NCI-H2029 (cell line): Measurements from ENCODE around the gene MED25.

ENCODE experiments used
- DNase-seq: peaks from one replicate; lab custom pipeline; 2025; lab: John Stamatoyannopoulos, UW

The MED25 gene

DNA sequence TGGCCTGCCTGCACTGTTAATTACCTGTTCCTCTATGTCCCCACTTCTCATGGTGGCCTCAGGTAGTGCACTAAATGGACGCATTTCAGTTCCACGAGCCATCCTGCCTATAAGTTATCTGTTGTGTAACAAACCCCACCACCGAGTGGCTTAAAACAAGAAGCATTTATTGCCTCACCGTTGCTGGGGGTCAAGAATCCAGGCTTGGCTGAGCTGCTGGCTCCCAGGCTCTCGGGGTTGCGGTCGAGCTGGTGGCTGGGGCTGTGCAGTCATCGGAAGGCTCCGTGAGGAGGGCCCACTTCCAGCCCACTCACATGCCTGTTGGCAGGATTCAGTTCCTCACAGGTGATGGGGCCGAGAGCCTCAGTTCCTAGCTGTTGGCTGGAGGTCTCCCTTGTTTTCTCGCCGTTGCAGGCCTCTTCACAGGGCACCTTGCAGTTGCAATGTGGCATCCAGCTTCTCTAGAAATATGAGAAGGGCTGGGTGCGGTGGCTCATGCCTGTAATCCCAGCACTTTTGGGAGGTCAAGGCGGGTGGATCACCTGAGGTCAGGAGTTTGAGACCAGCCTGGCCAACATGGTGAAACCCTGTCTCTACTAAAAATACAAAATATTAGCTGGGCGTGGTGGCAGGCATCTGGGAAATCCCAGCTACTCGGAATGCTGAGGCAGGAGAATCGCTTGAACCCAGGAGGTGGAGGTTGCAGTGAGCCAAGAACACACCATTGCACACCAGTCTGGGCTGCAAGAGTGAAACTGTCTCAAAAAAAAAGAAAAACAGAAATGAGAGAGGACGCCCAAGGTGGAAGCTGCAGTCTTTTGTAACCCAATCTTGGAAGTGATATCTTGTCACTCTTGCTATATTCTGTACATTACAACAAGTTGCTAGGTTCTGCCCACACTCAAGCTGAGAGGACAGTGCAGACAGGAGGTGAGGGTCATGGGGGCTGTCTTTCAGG is 26.3 kb downstream of the MED25 start:
- no peak for DNase-seq

DNA sequence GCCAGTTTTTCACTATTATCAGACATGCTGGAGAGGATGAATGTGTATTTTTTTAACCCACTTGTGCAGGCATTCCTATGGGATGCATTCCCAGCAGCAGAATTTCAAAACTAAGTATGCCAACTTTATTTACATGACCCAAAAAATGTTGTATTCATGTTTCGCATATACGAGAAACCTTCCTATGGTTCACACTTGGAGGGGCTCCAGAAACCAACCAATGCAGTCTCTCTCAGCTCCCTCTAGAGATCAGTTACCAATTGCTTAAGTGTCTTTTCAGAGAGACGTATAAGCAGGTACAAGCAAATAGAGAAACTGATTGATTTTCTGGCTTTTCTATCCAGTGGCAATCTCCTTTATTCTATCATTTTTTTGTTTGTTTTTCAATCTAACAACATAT is 27.3 kb downstream of the MED25 start:
- no peak for DNase-seq

DNA sequence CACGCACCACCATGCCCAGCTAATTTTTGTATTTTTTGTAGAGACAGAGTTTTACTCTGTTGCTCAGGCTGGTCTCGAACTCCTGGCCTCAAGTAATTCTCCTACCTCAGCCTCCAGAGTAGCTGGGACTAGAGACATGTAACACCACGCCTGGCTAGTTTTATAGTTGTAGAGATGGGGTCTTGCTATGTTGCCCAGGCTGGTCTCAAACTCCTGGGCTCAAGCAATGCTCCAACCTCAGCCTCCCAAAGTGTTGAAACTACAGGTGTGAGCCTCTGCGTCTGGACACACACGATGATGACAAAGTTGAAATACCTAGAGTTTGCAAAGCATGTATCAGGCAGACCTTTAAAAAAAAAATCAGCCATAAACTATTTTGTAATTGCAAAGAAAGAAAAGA is 28.3 kb downstream of the MED25 start:
- no peak for DNase-seq

DNA sequence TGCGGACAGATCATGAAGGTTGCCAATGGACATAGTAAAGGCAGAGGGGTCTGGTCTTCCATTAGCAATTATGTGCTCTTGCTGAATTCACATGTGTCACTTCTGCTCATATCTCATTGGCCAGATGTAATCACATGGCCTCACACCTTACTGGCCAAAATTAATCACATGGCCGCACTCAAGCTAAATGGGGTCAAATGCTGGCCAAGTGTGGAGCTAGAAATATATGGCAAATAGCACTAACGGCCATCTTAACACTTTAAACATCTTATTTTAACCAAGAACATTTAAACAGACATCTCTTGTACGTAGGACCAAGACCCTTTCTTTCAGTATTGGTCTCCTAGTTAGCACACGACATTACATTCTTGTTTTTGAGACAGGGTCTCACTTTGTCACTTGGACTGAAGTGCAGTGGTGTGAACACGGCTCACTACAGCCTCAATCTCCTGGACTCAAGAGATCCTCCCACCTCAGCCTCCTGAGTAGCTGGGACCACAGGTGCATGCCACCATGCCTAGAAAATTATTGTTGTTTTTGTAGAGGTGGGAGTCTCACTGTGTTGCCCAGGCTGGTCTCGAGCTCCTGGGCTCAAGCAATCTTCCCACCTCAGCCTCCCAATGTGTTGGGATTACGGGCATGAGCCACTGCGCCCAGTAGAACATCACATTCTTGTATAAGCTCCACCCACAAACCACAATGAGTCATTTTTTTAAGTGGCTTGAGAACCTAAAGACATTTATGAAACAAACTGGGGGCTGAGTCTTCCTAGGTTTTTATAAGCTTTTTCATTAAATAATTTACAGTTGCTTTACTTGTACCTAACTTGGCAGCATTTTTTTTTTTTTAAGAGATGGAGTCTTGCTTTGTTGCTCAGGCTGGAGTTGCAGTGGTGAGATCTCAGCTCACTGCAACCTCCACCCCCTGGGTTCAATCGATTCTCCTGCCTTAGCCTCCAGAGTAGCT is 29.9 kb downstream of the MED25 start:
- DNase-seq, result peak; percentile 30

DNA sequence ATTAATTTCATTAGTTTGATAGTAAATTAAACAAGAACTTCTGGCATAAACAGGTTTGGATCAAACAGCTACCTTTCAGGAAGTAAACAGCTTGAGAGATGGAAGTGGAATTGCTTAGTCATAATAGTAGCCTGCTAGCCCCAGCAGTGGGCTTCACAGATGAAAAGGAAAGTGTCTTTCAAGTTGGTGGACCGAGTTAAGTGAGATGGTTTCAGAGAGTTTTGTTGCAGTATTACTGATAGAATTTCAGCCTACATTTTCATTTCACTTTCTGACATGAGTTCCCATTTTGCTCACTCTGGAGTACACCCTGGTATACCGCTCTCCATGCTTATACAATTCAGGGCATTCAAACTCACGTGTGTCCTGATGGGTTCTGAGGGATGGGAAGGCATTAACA is 30.8 kb downstream of the MED25 start:
- DNase-seq, result no peak

DNA sequence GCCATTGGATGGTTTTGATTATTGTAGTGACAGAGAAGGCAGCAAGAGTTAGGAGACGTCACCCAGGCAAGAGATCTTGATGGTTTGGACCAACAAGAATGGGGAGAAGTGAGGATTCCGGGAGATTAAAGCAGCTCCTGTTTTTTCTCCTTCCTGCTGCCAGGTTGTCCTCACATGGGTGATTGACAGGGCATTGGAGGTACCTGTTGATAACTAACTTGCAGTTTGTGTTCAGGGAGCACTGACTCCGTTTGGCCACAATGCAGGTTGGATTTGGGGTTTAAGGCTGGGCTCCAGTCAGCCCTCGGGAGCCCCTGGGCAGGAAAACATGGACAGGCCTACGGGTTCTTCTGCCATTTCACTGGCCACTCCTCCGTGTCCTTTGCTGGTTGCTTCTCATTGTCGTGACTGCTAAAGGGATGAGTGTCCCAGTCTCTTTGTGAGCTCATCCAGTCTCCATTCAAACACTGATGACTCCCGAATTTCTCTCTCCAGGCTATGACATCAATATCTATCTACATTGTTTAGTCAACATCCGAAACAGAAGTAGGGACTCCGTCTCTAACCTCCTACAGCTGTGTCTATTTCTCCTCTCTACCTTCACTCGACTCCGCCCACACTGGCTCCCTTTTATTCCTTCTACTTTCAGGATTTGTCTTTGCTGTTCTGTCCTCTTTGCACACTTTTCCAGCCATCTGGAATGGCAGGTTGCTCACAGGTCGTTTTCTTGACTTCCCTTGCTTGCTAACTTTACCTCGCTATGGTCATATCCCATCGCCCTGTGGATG is 31.5 kb downstream of the MED25 start:
- DNase-seq, result no peak

DNA sequence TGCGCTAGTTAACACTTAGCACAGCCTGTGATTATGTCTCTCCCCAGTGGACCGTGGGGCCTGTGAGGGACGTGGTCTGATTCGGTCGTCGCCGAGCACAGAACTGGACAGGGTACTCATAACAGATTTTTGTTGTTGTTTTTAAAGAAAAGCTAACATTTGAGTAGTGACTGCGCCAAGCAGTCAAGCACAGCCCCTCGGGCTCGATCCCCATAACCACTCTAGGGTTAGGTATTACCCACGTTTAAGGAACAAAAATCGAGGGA is 32.1 kb downstream of the MED25 start:
- DNase-seq, result no peak

DNA sequence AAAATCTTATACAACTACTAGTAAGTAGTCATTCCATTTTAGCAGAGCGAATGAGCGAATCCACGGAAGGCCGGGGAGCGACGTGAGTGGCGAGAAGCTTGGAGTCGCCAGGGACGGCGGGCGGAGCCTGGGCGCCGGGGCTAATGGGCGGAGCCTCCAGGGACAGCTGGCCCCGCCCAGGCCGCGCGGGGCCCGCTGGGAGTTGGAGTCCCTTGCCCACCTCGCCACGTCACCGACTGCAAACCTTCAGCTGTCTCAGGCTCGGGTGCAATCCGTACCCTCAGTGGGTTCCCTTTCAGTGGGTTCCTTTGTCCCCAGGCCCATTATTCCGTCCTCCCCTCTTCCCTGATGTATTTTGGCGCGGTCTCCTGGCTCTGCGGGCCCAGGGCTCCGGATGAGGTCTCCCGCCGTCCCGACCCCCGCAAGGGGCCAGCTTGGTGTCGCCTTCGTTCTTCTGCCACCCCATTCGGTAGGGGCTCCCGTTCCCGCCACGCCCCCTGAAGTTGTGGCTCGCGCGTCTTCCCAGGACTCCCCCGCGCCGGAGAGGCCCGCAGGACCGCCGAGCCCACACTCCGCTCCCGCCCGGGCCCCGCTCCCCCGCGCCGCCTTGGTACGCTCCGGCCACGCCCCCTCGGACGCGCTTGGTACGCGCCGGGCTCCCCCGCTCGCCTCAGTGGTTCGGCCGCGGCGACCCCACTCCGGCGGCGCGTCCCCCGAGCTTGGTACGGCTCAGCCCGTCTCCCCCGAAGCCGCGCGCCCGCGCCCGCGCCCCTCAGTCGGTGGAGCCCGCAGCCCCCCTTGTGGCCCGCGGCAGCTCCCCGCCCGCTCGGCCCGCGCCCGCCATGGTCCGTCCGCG is 32.6 kb downstream of the MED25 start, which contains the start of gene PTOV1:
Gene PTOV1 (plus strand): TSS at position 673 of the 856 bp plus-strand sequence.
- peak; percentile 91 for DNase-seq

DNA sequence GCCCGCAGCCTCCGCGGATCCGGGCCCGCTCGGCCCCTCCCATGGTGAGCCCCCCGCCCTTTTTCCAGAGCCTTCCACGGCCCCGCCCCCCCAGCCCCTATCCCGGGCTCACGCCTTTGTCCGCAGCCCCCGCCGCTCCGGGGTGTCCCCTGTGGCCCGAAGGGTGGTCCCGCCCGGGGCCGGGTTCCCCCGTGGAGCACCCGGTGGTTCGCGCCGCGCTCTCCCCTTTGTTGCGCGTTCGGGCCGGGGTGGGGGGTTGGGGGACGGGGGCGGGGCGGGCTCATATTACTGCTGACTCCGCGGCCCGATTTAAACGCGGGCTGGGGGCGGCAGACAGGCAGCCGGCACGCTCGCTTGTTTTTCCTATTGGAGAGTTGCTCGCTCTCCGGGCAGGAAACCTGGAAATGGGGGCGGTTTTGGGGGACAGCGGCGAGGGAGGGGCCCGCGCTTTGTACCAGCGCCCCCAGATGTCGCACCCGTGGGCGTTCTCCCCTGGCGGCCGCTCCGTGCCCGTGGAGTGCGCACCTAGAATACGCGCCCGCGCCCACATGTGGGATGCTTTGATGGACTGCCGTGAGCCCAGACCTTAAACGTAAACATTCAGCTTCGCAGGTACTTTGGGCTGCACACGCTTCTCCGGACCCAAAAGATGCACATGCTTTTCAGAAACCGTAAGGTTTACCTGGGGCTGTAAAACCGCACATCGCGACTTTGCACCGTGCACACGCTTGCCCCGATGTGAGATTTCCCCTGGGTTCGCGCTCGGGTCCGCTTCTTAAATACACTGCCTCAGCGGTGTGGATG is 33.6 kb downstream of the MED25 start:
- DNase-seq, result peak; percentile 25

DNA sequence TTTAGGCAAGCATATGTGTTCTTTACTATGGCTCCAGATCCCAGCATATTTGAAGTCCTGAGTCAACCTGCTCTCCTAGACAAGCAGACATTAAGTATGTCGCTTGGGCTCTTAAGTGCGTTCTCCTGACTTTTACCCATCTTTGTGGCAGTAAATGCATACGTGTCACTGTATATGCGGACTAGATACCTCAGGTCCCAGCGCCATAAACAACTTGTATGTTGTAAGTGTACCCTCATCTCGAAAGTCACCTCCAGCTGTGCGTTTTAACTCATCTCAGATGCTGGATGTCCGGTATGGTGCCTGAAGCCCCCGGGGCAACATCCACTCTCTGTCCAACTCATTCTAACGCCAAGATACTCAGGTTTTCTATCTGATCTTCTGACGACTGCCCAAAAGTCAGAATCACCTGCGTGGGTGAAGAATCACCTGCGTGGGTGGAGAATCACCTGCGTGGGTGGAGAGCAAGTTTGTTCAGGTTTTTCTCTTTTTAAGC is 34.6 kb downstream of the MED25 start:
- no peak for DNase-seq

DNA sequence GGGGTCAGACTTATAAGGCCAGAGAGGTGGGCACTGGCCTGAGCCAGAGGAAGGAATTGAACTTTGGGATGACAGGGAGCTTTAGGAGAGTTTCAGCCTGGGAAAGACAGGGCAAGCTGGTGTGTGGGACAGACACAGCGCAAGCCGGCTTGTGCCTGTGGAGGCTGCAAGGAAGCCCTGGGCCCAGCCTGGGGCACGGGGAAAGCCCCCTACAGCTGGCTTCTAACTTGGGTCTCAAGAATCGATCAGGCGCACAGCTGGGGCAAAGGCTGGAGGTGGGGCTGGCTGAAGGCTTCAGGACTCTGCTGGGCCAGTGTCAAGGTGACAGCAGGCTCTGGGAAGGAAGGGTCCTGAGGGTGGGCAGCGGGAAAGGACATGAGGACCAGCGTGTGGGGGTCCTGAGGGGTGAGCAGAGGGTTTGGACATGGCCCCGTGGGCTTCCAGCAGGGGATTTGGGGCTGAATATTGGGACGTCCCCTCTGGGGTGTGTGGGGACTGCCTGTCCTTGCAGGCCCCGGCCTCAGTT is 35.8 kb downstream of the MED25 start:
- DNase-seq, result no peak

DNA sequence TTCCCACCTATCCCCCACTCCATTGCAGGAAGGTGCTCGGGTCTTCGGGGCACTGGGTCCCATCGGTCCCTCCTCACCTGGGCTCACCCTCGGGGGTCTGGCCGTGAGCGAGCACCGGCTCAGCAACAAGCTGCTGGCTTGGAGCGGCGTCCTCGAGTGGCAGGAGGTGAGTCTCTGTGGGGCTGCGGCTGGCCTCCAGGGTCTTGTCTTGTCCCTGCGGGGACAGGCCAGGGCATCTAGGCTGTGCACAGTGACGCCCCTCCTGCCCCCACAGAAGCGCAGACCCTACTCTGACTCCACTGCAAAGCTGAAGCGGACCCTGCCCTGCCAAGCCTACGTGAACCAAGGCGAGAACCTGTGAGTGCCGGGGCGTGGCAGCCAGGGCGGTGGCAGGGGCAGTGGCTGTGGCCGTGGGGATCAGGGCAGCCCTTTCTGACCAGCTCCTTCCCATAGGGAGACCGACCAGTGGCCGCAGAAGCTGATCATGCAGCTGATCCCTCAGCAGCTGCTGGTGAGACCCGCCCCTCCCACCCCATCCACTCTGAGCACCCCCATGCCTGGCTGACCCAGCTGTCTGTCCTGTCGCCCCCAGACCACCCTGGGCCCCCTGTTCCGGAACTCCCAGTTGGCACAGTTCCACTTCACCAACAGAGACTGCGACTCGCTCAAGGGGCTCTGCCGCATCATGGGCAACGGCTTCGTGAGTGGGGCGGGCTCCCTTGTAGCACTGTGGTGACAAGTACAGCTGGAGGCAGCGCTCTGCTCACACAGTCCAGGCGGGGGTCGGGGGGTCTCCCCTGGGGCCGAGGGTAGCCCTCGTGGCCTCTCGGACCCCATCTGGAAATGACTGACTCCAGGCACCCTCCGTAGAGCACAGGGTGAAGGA is 36.5 kb downstream of the MED25 start:
- DNase-seq, result no peak

DNA sequence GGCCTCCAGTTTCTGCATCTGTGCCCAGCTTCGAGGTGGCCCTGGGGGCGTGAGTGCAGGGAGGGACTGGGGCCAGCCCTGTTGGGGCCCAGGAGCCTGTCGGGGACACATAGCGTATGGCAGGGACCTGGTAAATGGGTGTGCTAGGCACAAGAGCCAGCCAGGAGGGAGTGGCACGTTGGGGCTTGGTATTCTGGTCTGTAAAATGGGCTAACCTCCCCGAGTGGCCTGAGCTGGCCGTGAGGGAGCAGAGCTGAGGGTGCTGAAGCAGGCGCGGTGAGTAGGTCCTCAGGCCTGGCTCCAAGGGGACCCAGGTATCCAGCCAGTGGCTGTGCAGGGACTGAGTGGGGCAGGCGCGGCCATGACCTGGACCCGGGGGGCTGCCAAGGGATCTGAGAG is 37.2 kb downstream of the MED25 start:
- DNase-seq, result no peak

DNA sequence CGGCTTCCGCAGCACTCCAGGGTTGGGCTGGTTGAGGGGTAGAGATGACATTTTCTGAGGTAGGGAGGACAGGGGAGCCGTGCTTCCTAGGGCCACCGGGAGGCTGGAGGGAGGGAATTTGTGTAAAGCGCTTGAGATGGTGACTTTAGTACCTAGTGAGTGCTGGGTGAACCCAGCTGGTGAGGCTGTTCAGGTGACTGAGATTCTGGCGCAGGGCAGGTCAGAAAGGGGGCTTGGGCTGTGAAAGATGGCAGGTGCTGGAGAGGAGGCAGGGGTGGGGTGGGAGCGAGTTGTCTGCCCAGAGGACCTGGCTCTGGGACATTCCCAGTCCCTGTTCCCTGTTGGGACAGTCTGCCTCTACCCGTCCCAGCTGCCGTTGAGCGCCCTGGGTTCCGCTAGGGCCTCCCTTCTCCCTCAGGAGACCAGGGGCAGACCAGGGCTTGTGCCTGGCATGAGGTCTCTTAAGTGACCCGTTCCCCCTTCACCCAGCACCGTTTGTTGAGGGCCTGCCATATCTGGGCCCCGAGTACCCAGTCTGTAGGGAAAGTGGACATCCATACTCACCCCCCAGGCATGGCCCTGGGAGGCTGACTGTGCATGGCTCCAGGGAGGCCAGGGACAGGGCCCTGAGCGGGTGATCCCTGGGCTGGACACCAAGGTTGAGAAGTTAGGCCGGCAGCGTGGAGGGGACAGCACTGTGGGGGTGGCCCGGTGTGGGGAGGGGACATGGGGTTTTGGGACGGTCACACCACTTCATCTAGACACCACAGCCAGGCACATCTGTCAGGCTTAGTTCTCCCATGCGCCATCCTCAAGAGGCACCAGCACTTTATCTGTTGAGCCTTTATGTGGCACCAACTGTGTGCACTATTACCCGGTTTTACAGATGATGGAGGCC is 37.8 kb downstream of the MED25 start:
- DNase-seq, result no peak

DNA sequence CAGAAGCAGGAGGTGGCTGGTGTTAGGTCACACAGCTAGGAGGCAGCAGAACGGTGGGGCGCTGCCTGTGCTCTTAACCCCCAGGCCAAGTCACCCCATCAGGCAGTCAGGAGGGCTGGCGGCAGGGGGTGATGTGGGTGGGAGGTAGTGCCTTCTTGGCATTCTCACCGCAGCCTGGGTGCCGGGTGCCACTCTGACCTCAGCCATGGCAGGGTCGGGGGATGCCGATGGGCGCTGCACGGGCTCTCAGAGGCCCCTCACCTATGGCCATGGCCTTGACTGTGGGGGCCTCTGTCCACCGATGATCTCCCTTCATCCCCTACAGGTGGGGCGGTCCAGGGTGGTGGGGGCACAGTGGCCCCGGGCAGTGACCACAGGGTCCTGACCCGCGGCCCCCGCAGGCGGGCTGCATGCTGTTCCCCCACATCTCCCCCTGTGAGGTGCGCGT is 38.5 kb downstream of the MED25 start:
- no peak for DNase-seq

DNA sequence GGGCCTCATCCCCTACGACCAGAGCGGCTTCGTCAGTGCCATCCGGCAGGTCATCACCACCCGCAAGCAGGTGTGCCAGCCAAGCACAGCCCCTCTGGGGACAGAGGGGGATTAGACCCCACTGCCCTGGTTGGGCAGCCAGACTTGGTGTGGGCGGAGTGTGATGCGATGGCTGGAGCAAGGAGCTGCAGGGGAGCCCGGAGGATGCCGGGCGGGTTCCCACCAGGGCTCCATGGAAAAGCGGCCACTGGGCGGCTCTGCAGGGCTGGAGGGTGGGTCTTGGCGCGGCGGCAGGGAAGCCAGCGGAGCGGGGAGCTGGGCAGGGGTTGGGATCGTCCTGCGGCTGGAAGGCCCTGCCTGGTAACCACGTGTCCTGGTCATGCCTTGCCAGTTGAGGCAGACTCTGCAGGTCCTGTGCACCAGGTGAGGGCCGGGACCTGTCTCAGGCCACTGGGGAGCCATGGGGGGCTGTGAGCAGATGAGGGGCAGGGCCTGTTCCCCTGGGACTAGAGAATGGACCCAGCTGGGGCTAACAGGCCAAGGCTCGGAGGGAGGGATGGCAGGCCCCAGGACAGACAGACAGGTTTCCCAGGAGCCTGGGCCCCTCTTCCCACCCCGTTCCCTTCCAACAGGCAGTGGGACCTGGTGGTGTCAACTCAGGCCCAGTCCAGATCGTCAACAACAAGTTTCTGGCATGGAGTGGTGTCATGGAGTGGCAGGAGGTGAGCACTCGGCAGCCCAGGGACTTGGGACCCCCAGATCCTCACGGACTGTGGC is 39.2 kb downstream of the MED25 start:
- DNase-seq, result no peak

DNA sequence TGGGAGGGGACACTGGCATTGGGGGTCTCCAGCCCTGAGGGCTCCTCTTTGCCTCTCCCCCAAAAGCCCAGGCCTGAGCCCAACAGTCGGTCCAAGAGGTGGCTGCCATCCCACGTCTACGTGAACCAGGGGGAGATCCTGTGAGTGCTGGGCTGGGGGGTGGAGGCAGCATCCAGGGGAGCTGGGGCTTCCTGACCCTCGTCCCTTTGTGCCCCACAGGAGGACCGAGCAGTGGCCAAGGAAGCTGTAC is 39.7 kb downstream of the MED25 start:
- no peak for DNase-seq
